ENCODE results near the gene TSTD2. TPM values are rescaled to one million over a fixed set of nuclear protein-coding genes. Genes with fewer than 3 reads are reported as not detected.
A peak's percentile ranks its signal among the peaks of the same experiment; 100 is the strongest.

Gene TSTD2
- total and polyA plus RNA-seq, 11 donors, result 10.5 to 32.9 (median 21.0) TPM

GRCh38 chr9:97562542-97562941, 70.6 kb downstream of the TSTD2 start:
- Histone ChIP-seq H3K4me1 (peaks cover 4 to 70% (median 38%) of the 10 kb centered on the region in 12 donors), H3K4me3 (no peak overlapping the region), H3K36me3 (peaks cover 0 to 25% (median 7%) of the 10 kb centered on the region in 9 donors), H3K27ac (peak overlapping the region in 6 of 12 donors; percentile 7 to 71 (median 29)), H3K27me3 (no peaks in the 10 kb centered on the region), H3K9me3 (no peaks in the 10 kb centered on the region)
- DNase-seq (no peak), ATAC-seq (no peak)
- 85 to 91% (median 88%) methylated on average over 5 of the region's 5 CpGs for WGBS, 4 donors
- intact Hi-C loops (cut with DNase I), result loop anchor here in 3 of 10 donors (5.0 to 10.0 kb wide), 2 partner anchors 35 to 58 kb away; partner anchors contain the start of gene TMOD1 (in 1 of the 3)
- no peak for TF ChIP-seq CTCF (IDR thresholded peaks at IDR 0.05)
- TF ChIP-seq POLR2A (IDR thresholded peaks at IDR 0.05), result no peak

GRCh38 chr9:97561501-97561900, 71.7 kb downstream of the TSTD2 start:
- no peak for ATAC-seq
- H3K36me3 ChIP-seq, result peaks cover 0 to 15% (median 3%) of the 10 kb centered on the region in 9 donors
- no peak for TF ChIP-seq CTCF (IDR thresholded peaks at IDR 0.05)
- no peak for TF ChIP-seq POLR2A (IDR thresholded peaks at IDR 0.05)
- no peak for DNase-seq
- no peaks in the 10 kb centered on the region for H3K27me3 ChIP-seq
- intact Hi-C loops (cut with DNase I), result loop anchor here in 3 of 10 donors (5.0 to 10.0 kb wide), 2 partner anchors 36 to 57 kb away; partner anchors contain the start of gene TMOD1 (in 1 of the 3)
- WGBS, 4 donors, result 68 to 86% (median 70%) methylated on average over 3 of the region's 3 CpGs
- H3K4me3 ChIP-seq, result no peak overlapping the region
- H3K4me1 ChIP-seq, result peaks cover 4 to 78% (median 49%) of the 10 kb centered on the region in 12 donors
- H3K27ac ChIP-seq, result peak overlapping the region in 3 of 12 donors; percentile 9 to 54 (median 36)
- no peaks in the 10 kb centered on the region for H3K9me3 ChIP-seq

GRCh38 chr9:97560851-97561250, 72.3 kb downstream of the TSTD2 start:
- Histone ChIP-seq H3K4me1 (peaks cover 4 to 82% (median 54%) of the 10 kb centered on the region in 12 donors), H3K27ac (peak overlapping the region in 4 of 12 donors; percentile 9 to 54 (median 34)), H3K4me3 (no peak overlapping the region), H3K9me3 (no peaks in the 10 kb centered on the region), H3K27me3 (no peaks in the 10 kb centered on the region), H3K36me3 (peaks cover 0 to 9% (median under 1%) of the 10 kb centered on the region in 9 donors)
- DNase-seq (no peak), ATAC-seq (no peak)
- intact Hi-C loops (cut with DNase I), result loop anchor here in 3 of 10 donors (5.0 to 10.0 kb wide), 2 partner anchors 36 to 56 kb away; partner anchors contain the start of gene TMOD1 (in 1 of the 3)
- TF ChIP-seq POLR2A (IDR thresholded peaks at IDR 0.05) (no peak), CTCF (IDR thresholded peaks at IDR 0.05) (no peak)

GRCh38 chr9:97560154-97560553, 73.0 kb downstream of the TSTD2 start:
- intact Hi-C loops (cut with DNase I), result loop anchor here in 3 of 10 donors (5.0 to 10.0 kb wide), 2 partner anchors 37 to 55 kb away; partner anchors contain the start of gene TMOD1 (in 1 of the 3)
- Histone ChIP-seq H3K36me3 (peaks cover 0 to 2% (median 0%) of the 10 kb centered on the region in 9 donors), H3K27ac (peak overlapping the region in 3 of 12 donors; percentile 16 to 54 (median 39)), H3K4me3 (no peak overlapping the region), H3K4me1 (peaks cover 4 to 88% (median 59%) of the 10 kb centered on the region in 12 donors), H3K9me3 (no peaks in the 10 kb centered on the region), H3K27me3 (no peaks in the 10 kb centered on the region)
- DNase-seq (no peak), ATAC-seq (no peak)
- TF ChIP-seq POLR2A (IDR thresholded peaks at IDR 0.05), result no peak
- TF ChIP-seq CTCF (IDR thresholded peaks at IDR 0.05), result no peak
- WGBS, 4 donors, result 80 to 93% (median 84%) methylated on average over 6 of the region's 6 CpGs
